OCI-LY7 (cell line): ENCODE results near the gene IL2. TPM values are rescaled to one million over a fixed set of nuclear protein-coding genes. Genes with fewer than 3 reads are reported as not detected.

Experiments used
- BruUV-seq: library from RNA; stranded (reverse); fragments of 400-500 nt; replicated peaks from 2 replicates; lab custom pipeline; 2021; lab: Mats Ljungman, UMichigan
- CTCF ChIA-PET: fragments of 300-600 bp; sonication (Branson Sonifier 250); formaldehyde crosslinking; loops from one replicate; lab custom pipeline; 2022; ENCODE audit warnings: antibody characterized with exemption; ENCODE audit not compliant: unreplicated experiment; lab: Charles Lee
- POLR2A ChIA-PET: fragments of 300-600 bp; sonication (Branson Sonifier 250); formaldehyde crosslinking; loops from one replicate; lab custom pipeline; 2022; ENCODE audit warnings: antibody characterized with exemption; lab: Charles Lee
- DNase-seq: peaks from one replicate; pipeline ENCODE4 v3.0.0-alpha.2; 2015; ENCODE audit warnings: low spot score
- H2AFZ ChIP-seq: fragments of 200-600 bp; sonication (generic), shearing (Covaris generic); 2 replicates; pipeline ENCODE4 v1.6.1; 2014; ENCODE audit warnings: mild to moderate bottlenecking, antibody characterized with exemption, low read length, moderate library complexity
- H3K27ac ChIP-seq: fragments of 200-600 bp; sonication (generic); 2 replicates; pipeline ENCODE4 v1.5.1; 2014; ENCODE audit warnings: mixed run types, low read depth, mild to moderate bottlenecking, moderate library complexity, low read length, inconsistent platforms; ENCODE audit not compliant: poor library complexity, severe bottlenecking
- H3K36me3 ChIP-seq: fragments of 200-600 bp; sonication (generic); 2 replicates; pipeline ENCODE4 v1.6.1; 2014; ENCODE audit warnings: mild to moderate bottlenecking, antibody characterized with exemption, low read length, moderate library complexity, mixed read lengths; ENCODE audit not compliant: insufficient read depth
- H3K4me1 ChIP-seq: fragments of 200-600 bp; sonication (generic); 2 replicates; pipeline ENCODE4 v1.5.1; 2014; ENCODE audit warnings: mild to moderate bottlenecking, low read length; ENCODE audit not compliant: insufficient read depth, poor library complexity, severe bottlenecking
- H3K4me2 ChIP-seq: fragments of 200-600 bp; sonication (generic); 2 replicates; pipeline ENCODE4 v1.6.1; 2014; ENCODE audit warnings: mild to moderate bottlenecking, low read length
- H3K4me3 ChIP-seq: fragments of 200-600 bp; sonication (generic); 2 replicates; pipeline ENCODE4 v1.5.1; 2014; ENCODE audit warnings: mild to moderate bottlenecking, low read depth, low read length; ENCODE audit not compliant: poor library complexity, severe bottlenecking
- H3K79me2 ChIP-seq: fragments of 200-600 bp; sonication (generic); 2 replicates; pipeline ENCODE4 v1.6.1; 2016; ENCODE audit warnings: low read depth, mild to moderate bottlenecking, low read length, moderate library complexity, mixed read lengths; ENCODE audit not compliant: insufficient read depth
- H3K9me2 ChIP-seq: fragments of 200-600 bp; sonication (generic); 2 replicates; pipeline ENCODE4 v1.6.1; 2016; ENCODE audit warnings: mild to moderate bottlenecking, low read length, mixed read lengths; ENCODE audit not compliant: insufficient read depth
- H3K9me3 ChIP-seq: fragments of 200-600 bp; sonication (generic); 2 replicates; pipeline ENCODE4 v1.6.1; 2014; ENCODE audit warnings: mild to moderate bottlenecking, mixed run types, low read length, mixed read lengths
- H4K20me1 ChIP-seq: fragments of 200-600 bp; sonication (generic); 2 replicates; pipeline ENCODE4 v1.6.1; 2014; ENCODE audit warnings: mild to moderate bottlenecking, antibody characterized with exemption, low read length, moderate library complexity, mixed read lengths; ENCODE audit not compliant: insufficient read depth
- CTCF ChIP-seq: fragments of 200-600 bp; sonication (generic); conservative IDR thresholded peaks from 2 replicates; pipeline ENCODE4 v1.5.1; 2014; ENCODE audit warnings: mild to moderate bottlenecking, antibody characterized with exemption, low read length, moderate library complexity, mixed read lengths
- EZH2phosphoT487 ChIP-seq: fragments of 200-600 bp; sonication (generic); IDR thresholded peaks from 2 replicates; pipeline ENCODE4 v1.6.1; 2018; ENCODE audit warnings: low read depth, borderline replicate concordance, mild to moderate bottlenecking, mixed run types, antibody characterized with exemption, low read length, moderate library complexity, mixed read lengths
- intact Hi-C: fragments of 100-400 bp; cut with micrococcal nuclease; formaldehyde crosslinking; loops from one replicate; pipeline ENCODE4 v1.10.0; 2022; ENCODE audit not compliant: unreplicated experiment
- total RNA-seq, 2 experiments: library from RNA; depleted of rRNA in 1 of 2; stranded (reverse); fragments of >200 nt in 1 of 2; shearing (Covaris generic) in 1 of 2; gene quantifications; 2 replicates each; pipeline ENCODE4 v1.2.3, GENCODE V29; 2014 to 2022

The IL2 gene
- total RNA-seq, 2 experiments from 2014 or later = not detected

GRCh38 chr4:122476745-122477144, 20.2 kb upstream of the IL2 start:
- Histone ChIP-seq H3K27ac (no peak overlapping the region), H3K36me3 (no peaks in the 10 kb centered on the region), H3K9me3 (no peaks in the 10 kb centered on the region), H3K4me3 (no peak overlapping the region), H3K9me2 (no peaks in the 10 kb centered on the region), H3K4me1 (no peaks in the 10 kb centered on the region), H4K20me1 (no peaks in the 10 kb centered on the region), H3K79me2 (no peaks in the 10 kb centered on the region), H2AFZ (no peak overlapping the region), H3K4me2 (no peak overlapping the region)
- CTCF ChIA-PET = no interaction called here
- TF ChIP-seq EZH2phosphoT487 (no peak), CTCF (no peak)
- no TSS peak for BruUV-seq
- POLR2A ChIA-PET = interaction anchor here (0.6 to 0.7 kb wide), 2 partner anchors 10 to 214 kb away, joined by 4 read pairs; no protein-coding TSS in a partner anchor
- no peak for DNase-seq
- intact Hi-C loops = no loop called here

GRCh38 chr4:122476126-122476525, 19.6 kb upstream of the IL2 start:
- no peaks in the 10 kb centered on the region for H3K9me3 ChIP-seq
- H3K4me2 ChIP-seq = no peak overlapping the region
- TF ChIP-seq CTCF (no peak), EZH2phosphoT487 (no peak)
- H4K20me1 ChIP-seq = no peaks in the 10 kb centered on the region
- ChIA-PET CTCF (no interaction called here), POLR2A (no interaction called here)
- no peaks in the 10 kb centered on the region for H3K9me2 ChIP-seq
- no TSS peak for BruUV-seq
- H2AFZ ChIP-seq = no peak overlapping the region
- intact Hi-C loops = no loop called here
- no peaks in the 10 kb centered on the region for H3K79me2 ChIP-seq
- H3K4me3 ChIP-seq = no peak overlapping the region
- no peak overlapping the region for H3K27ac ChIP-seq
- no peaks in the 10 kb centered on the region for H3K36me3 ChIP-seq
- no peak for DNase-seq
- no peaks in the 10 kb centered on the region for H3K4me1 ChIP-seq

- no peak for DNase-seq
- POLR2A ChIA-PET = no interaction called here
- no TSS peak for BruUV-seq
- no peak overlapping the region for H2AFZ ChIP-seq
- H3K9me3 ChIP-seq = no peaks in the 10 kb centered on the region
- no peaks in the 10 kb centered on the region for H3K79me2 ChIP-seq
- no peak overlapping the region for H3K4me3 ChIP-seq
- no peaks in the 10 kb centered on the region for H4K20me1 ChIP-seq
- H3K27ac ChIP-seq = no peak overlapping the region
- no peaks in the 10 kb centered on the region for H3K9me2 ChIP-seq
- TF ChIP-seq EZH2phosphoT487 = no peak
- no peak for TF ChIP-seq CTCF
- intact Hi-C loops = no loop called here
- no peaks in the 10 kb centered on the region for H3K4me1 ChIP-seq
- CTCF ChIA-PET = no interaction called here
- no peak overlapping the region for H3K4me2 ChIP-seq
- no peaks in the 10 kb centered on the region for H3K36me3 ChIP-seq
These were observed 18.7 kb upstream of the IL2 start for GRCh38 chr4:122475233-122475632.
